Activated CD8-positive, alpha-beta memory T cell treated with anti-CD3 and anti-CD28 coated beads for 1 hour (primary cell): ENCODE measurements around the gene KRT4.

Experiments used
- DNase-seq, 2 donors: peaks; one replicate each; pipeline ENCODE4 v3.0.0-alpha.2; 2020; ENCODE audit warnings: low read depth in 1 of 2; ENCODE audit errors: extremely low read depth in 1 of 2

KRT4 gene

GRCh38 chr12:52837413-52837741, 23.5 kb upstream of the KRT4 start:
- DNase-seq: no peak

GRCh38 chr12:52836491-52837412, 22.8 kb upstream of the KRT4 start:
- DNase-seq: no peak

DNA sequence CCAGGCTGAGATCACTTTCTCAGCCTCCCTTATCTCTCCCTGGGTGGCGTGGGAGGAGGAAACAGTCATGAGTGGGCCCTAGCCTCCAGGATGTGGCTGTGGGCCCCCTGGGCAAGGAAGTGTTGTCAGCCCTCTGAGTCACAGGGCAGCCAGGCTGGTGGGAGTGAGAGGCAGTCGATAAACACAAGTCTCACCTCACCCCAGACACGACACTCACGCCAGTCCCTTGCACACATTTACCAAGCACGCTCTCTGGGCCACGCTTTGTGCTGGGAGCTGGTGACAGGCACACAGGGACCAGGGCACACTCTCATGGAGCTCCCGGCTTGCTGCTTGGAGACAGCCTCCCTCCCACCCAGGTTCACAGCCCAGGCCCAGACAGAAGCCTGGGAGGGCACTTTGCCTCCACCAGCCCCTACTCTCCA, 22.1 kb upstream of the KRT4 start:
- DNase-seq: peak; percentile 35 to 39

DNA sequence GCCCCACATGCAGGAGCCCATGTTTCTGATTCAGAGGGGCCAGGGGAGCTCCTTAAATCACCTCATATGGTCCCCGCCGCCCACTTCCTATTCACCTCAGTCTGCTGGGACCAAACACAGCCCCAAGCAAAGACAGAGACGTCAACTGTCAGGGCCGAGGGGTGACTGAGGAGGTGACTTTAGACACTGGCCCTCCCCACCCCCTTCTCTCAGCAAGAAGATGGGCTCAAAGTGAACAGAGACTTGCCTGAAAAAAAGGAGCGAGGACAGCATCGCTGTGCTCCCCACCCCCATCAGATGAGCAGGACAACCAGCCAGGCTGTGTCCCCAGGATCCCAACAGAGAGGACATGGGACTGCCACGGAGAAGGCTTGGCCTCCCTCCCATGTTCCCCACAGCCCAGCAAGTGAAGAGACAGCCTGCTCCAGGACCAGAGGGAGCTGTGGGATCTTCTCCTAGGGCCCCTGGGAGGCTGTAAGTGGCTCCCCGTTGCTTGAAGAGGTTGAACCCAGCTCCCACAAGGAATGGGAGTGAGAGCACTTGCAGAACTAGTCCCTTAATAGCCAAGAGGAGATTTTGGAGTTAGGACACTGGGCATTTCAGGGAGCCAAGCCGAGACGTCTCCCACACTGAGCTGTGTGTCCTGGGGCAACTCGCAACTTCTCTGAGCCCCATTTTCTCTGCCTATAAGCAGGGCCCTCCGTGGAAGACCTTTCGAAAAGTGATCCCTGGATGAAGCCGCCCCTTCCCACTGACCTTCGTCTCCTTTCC, 21.5 kb upstream of the KRT4 start:
- DNase-seq: no peak

- no peak for DNase-seq
These were observed 20.7 kb upstream of the KRT4 start for GRCh38 chr12:52834727-52835001.

DNA sequence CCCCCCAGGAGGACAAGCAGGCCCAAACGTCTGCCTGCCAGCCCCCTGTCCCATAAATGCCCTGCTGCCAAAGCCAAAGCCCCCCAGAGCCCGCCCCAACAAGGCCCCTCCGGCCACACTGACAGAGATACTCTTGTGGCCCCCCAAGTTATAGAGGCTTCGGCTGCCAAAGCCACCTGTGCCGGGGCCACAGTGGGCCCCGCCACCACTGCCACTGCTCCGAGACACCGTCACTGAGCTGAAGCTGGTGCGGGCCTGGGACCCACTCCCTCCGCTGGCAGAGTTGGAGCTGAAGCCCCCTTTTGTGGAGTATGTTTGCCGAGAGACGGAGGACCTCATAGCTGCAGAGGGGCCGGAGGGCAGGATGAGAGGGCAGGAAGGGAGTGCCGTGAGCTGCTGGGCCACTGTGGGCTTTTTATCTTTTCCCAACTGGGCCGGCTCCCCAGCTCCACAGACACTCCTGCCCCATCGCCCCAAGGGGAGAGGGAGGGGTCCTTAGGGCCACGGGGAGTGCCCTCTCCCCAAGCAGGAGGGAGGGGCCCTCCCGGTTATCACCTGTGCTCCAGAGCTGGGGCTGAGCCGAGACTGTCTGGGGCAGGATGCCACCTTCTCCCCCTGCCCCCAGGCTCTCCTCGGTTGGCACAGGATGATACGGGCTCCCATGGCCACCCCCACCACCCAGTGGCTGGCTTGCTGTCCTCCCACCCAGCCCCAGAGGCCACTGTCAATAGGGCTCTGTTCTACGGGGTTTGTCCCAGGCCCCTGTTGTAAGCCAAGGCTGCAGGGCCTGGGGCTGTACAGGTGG, 20.2 kb upstream of the KRT4 start, which contains the start of gene KRT79:
Gene KRT79, minus strand, starts transcription at position 390 of the 805 bp plus-strand sequence. Its CDS starts 51 bp downstream, at position 339.
- DNase-seq: no peak

DNA sequence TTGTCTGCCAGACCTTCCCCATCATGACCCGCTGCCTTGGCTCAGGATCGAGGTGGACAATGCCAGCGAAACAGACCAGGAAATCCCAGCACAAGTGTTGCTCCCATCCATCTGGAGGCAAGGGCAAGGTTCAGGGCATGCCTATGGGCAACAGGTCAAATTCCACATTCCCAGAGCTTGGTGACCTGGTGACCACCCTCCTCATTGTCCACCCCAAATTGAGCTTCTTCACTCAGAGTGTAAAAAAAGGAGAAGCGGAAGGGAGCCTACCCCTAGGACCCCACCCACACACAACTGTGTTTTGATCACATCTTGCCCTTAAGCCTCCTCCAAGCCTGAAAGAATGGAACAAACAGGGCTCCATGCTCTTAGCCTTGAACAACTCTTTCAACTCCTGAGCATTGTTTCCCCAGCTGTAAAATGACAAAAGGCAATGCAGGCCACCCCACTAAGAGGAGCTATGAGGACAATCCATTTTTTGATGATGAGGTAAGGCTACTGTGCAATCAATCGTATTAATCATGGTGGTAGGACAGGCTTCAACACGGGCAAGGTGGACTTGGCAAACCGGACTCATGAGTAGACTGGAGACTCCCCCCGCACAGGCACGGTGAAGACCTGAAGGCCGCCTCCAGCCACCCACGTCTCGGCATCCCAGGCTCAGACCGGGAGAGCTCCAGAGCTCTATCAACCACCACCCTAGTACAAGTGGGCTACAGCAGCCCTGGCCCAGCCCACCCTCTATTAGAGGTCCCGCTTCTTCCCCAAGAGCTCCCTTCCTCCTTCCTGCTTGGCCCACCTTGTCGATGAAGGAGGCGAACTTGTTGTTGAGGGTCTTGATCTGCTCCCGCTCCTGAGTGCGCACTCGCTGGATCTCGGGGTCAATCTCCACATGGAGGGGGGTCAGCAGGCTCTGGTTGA, 19.3 kb upstream of the KRT4 start:
- no peak for DNase-seq

- no peak for DNase-seq
These were observed 18.5 kb upstream of the KRT4 start for GRCh38 chr12:52832451-52832850.

GRCh38 chr12:52831251-52831650, 17.3 kb upstream of the KRT4 start:
- no peak for DNase-seq

- no peak for DNase-seq
These were observed 16.3 kb upstream of the KRT4 start for GRCh38 chr12:52829986-52830770.

- DNase-seq: no peak
These were observed 14.7 kb upstream of the KRT4 start for GRCh38 chr12:52828591-52829021.

DNA sequence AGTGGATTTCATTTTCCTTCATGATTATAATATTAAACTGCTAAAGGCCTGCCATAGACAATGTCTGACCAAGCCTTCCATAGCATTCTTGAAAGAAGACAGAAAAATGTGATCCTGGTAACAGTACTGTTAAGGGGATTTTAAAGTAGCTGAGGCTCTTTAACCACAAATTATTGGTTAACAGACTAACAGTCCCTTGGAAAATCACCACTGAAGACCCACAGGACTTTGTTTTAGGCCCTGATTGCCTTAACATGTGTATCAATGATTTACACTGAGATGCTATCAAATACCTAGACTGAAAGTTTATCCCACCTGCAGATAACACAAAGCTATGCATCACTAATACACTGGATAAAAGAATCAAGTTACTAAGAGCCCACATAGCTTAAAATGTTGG, 14.2 kb upstream of the KRT4 start:
- no peak for DNase-seq

GRCh38 chr12:52827499-52828090, 13.7 kb upstream of the KRT4 start:
- no peak for DNase-seq

GRCh38 chr12:52826611-52827498, 12.9 kb upstream of the KRT4 start:
- DNase-seq: no peak

DNA sequence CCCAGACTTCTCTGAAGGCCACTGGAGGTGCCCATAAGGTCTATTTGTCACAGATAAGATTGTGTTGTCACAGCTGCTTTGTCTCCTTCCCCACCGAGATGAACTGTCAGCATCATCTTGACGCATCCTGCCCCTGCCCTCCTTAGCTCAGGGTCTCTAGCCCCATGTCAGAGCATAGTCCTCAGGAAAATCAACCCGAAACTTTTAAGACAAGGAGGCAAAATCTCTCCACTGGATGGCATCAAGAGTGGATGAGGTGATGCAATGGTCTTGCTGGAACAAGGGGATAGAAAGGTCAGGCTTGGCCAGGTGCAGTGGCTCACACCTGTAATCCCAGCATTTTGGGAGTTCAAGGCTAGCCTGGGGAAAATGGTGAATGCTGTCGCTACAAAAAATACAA, 12.0 kb upstream of the KRT4 start:
- no peak for DNase-seq

DNA sequence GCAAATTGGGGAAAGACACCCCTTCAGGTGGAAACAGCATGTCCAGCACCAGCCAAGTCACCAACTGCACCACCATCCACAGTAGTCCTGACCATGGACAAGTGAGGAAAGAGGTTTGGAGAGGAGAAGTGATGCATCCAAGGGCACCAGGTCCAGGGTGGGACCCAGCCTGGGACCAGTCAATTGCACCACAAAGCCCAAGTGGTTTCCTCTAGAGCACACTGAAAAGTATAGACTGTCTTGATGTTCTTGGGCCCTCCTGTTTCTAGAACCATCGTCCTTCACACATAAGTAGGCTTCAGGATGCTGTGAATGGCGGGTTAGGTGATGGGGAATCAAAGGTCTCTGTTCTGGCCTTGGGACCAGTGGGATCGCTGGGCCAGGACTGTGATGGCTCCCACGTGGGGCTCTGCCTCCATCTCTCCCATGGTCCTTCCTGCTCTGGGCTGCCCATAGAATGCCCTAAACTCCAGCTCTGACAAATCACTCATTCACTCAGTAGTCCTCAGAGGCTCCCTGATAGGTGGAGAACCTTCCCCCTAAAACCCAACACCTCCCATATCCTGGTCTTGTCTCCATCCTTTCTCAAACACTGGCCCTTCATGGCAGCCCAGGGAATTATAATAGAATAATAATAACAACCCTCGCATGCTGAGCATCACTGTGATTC, 11.0 kb upstream of the KRT4 start:
- no peak for DNase-seq

DNA sequence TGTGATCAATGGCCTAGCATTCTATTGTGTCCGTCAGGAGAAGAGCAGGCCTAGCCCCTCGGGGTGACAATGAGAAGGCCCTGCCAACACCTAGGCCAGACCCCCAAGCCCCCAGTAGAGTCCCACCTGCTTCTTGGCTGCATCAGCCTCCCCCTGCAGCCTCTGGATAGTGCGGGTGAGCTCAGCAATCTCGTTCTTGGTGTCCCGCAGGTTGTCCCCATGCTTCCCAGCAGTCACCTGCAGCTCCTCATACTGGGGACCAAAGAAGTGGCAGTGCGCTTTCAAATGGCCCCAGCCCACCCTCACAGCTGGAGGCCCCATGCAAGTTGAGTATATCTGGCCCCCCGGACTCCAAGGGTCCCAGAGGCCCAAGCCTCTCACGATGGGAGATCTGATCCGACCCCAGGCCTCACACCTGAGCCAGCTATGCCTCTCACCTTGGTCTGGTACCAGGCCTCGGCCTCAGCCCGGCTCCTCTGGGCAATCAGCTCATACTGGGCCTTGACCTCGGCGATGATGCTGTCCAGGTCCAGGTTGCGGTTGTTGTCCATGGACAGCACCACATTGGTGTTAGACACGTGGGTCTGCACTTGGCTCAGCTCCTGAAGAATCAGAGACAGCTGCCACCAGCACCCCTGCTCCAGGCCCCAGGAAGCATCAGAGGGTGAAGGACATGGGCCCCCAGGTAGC, 10.0 kb upstream of the KRT4 start:
- DNase-seq: no peak
